Upper lobe of left lung (tissue), 6 donors: ENCODE data around the gene SYDE1. TPM values are rescaled to one million over a fixed set of nuclear protein-coding genes. Genes with fewer than 3 reads are reported as not detected.
A peak's percentile ranks its signal among the peaks of the same experiment; 100 is the strongest.
"Not testable (repeated sequence)": the region's sequence is repeated elsewhere in the genome, so short reads cannot be mapped to it uniquely, and the experiment has no call there.

Experiments
- ATAC-seq, 2 donors: fragments of 200-7000 bp; cut with Tn5 transposase; one replicate each; pipeline ENCODE4 v1.9.1; 2022; ENCODE audit warnings: mild to moderate bottlenecking in 2 of 2, moderate library complexity in 2 of 2; ENCODE audit not compliant: low FRiP score in 2 of 2
- DNase-seq, 2 donors: peaks; one replicate each; pipeline ENCODE4 v3.0.0-alpha.2; 2019 to 2020
- H3K27ac ChIP-seq, 4 donors: fragments of 200-600 bp; sonication (generic); one replicate each; pipeline ENCODE4 v1.5.1; 2016 to 2019
- H3K27me3 ChIP-seq, 4 donors: fragments of 200-600 bp; sonication (generic); one replicate each; pipeline ENCODE4 v1.5.1; 2017 to 2019
- H3K36me3 ChIP-seq, 4 donors: fragments of 200-600 bp; sonication (generic); one replicate each; pipeline ENCODE4 v1.5.1; 2016 to 2019
- H3K4me1 ChIP-seq, 4 donors: fragments of 200-600 bp; sonication (generic); one replicate each; pipeline ENCODE4 v1.5.1; 2018 to 2019
- H3K4me3 ChIP-seq, 4 donors: fragments of 200-600 bp; sonication (generic); one replicate each; pipeline ENCODE4 v1.5.1; 2017 to 2019; ENCODE audit warnings: mild to moderate bottlenecking in 2 of 4, moderate library complexity in 1 of 4
- H3K9me3 ChIP-seq, 4 donors: fragments of 200-600 bp; sonication (generic); one replicate each; pipeline ENCODE4 v1.5.1; 2018 to 2019
- CTCF ChIP-seq, 6 experiments: fragments of 450-650 bp in 4 of 6; fragments of 200-600 bp in 2 of 6; sonication (generic) in 2 of 6; IDR thresholded peaks; one replicate each; pipeline ENCODE4 v1.5.1; 2016 to 2019; ENCODE audit warnings: antibody characterized with exemption in 6 of 6
- EP300 ChIP-seq, 4 donors: sonication (generic); formaldehyde crosslinking; IDR thresholded peaks; one replicate each; pipeline ENCODE4 v1.5.1; 2017; ENCODE audit warnings: antibody characterized with exemption in 4 of 4, control low read depth in 2 of 4
- POLR2A ChIP-seq, 4 donors: fragments of 450-650 bp; IDR thresholded peaks; one replicate each; pipeline ENCODE4 v1.5.1; 2016 to 2017; ENCODE audit warnings: antibody characterized with exemption in 4 of 4, mild to moderate bottlenecking in 2 of 4
- POLR2AphosphoS5 ChIP-seq, 2 donors: sonication (generic); formaldehyde crosslinking; IDR thresholded peaks; one replicate each; pipeline ENCODE4 v1.5.1; 2017; ENCODE audit warnings: antibody characterized with exemption in 2 of 2
- WGBS, 2 donors: methylation state at CpG; one replicate each; pipeline ENCODE4 v1.1.5; 2017 to 2018; 5-methylcytosine and 5-hydroxymethylcytosine counted together
- total RNA-seq, 6 donors: library from RNA; depleted of rRNA in 4 of 6; stranded (reverse); fragments of >200 nt in 4 of 6; gene quantifications; one replicate each; pipeline versions ENCODE4 v1.1.0 to v1.2.1, GENCODE V29; 2016 to 2021
- donor health status: DM: no; HTN: no; CAD: no; lungs with moderate emphysema.
- donor health status: DM: no; HTN: yes; CAD: no; lungs with severe emphysema.

The SYDE1 gene
- total RNA-seq: 10 to 100 TPM in 5 of 6 donors, 1 to 10 TPM in 1; 7.0 to 28.4 (median 14.2) TPM

GRCh38 chr19:15107061-15108010, at the start of gene SYDE1:
TSS of gene SYDE1 (plus strand) at chr19:15107401. CDS start at chr19:15107434, 33 bp downstream.
- peaks cover 9 to 20% (median 14%) of the 10 kb centered on the region in 4 donors for H3K4me1 ChIP-seq
- H3K4me3 ChIP-seq: peak within 1 kb of the TSS; percentile 81 to 96 (median 82)
- peaks cover 0 to 37% (median 28%) of the 10 kb centered on the region in 4 donors for H3K36me3 ChIP-seq
- 2 to 5% methylated on average over 32 to 62 of the region's 78 CpGs for WGBS, 2 donors
- H3K27ac ChIP-seq: peak within 1 kb of the TSS; percentile 86 to 94 (median 91)
- peaks cover 0 to 6% (median 3%) of the 10 kb centered on the region in 4 donors for H3K9me3 ChIP-seq
- H3K27me3 ChIP-seq: peaks cover 0 to 3% (median 0%) of the 10 kb centered on the region in 4 donors
- ATAC-seq: peak; percentile 6 to 79
- TF ChIP-seq POLR2A (IDR thresholded peaks at IDR 0.05) (peak in 2 of 4 donors; percentile 31 to 44), POLR2AphosphoS5 (IDR thresholded peaks at IDR 0.05) (peak; percentile 24 to 25), CTCF (IDR thresholded peaks at IDR 0.05) (no peak), EP300 (IDR thresholded peaks at IDR 0.05) (no peak)
- peak in 1 of 2 donors; percentile 82 for DNase-seq

GRCh38 chr19:15062036-15062435, 45.2 kb upstream of the SYDE1 start:
- 79% methylated on average over 12 of the region's 12 CpGs for WGBS, 2 donors
- H3K27ac ChIP-seq: no peak overlapping the region
- no peaks in the 10 kb centered on the region for H3K9me3 ChIP-seq
- DNase-seq: no peak
- no peaks in the 10 kb centered on the region for H3K36me3 ChIP-seq
- H3K27me3 ChIP-seq: no peaks in the 10 kb centered on the region
- ATAC-seq: no peak
- no peaks in the 10 kb centered on the region for H3K4me1 ChIP-seq
- no peak overlapping the region for H3K4me3 ChIP-seq
- TF ChIP-seq POLR2A (IDR thresholded peaks at IDR 0.05): no peak
- TF ChIP-seq CTCF (IDR thresholded peaks at IDR 0.05): no peak
- no peak for TF ChIP-seq POLR2AphosphoS5 (IDR thresholded peaks at IDR 0.05)
- no peak for TF ChIP-seq EP300 (IDR thresholded peaks at IDR 0.05)

- H3K27ac ChIP-seq, ATAC-seq, DNase-seq, H3K9me3 ChIP-seq, H3K27me3 ChIP-seq, H3K4me3 ChIP-seq, H3K4me1 ChIP-seq, H3K36me3 ChIP-seq: not testable (repeated sequence)
- 74 to 76% methylated on average over 4 of the region's 4 CpGs for WGBS, 2 donors
These were observed 36.8 kb upstream of the SYDE1 start for GRCh38 chr19:15070386-15070785.

- no peak overlapping the region for H3K4me3 ChIP-seq
- no peaks in the 10 kb centered on the region for H3K27me3 ChIP-seq
- no peak for TF ChIP-seq POLR2AphosphoS5 (IDR thresholded peaks at IDR 0.05)
- no peaks in the 10 kb centered on the region for H3K36me3 ChIP-seq
- ATAC-seq (no peak), DNase-seq (no peak)
- no peak overlapping the region for H3K27ac ChIP-seq
- no peaks in the 10 kb centered on the region for H3K9me3 ChIP-seq
- 69 to 70% methylated on average over 23 of the region's 23 CpGs for WGBS, 2 donors
- no peaks in the 10 kb centered on the region for H3K4me1 ChIP-seq
These were observed 34.1 kb upstream of the SYDE1 start for GRCh38 chr19:15072930-15073647.

- ATAC-seq: no peak
These were observed 32.8 kb upstream of the SYDE1 start for GRCh38 chr19:15074371-15074770.

More at GRCh38 chr19:15074371-15074770, 32.8 kb upstream of the SYDE1 start:
- no peak for DNase-seq
- no peaks in the 10 kb centered on the region for H3K27me3 ChIP-seq
- no peaks in the 10 kb centered on the region for H3K9me3 ChIP-seq
- H3K4me1 ChIP-seq: no peaks in the 10 kb centered on the region
- TF ChIP-seq EP300 (IDR thresholded peaks at IDR 0.05) (no peak), POLR2A (IDR thresholded peaks at IDR 0.05) (no peak), CTCF (IDR thresholded peaks at IDR 0.05) (no peak), POLR2AphosphoS5 (IDR thresholded peaks at IDR 0.05) (no peak)
- no peaks in the 10 kb centered on the region for H3K36me3 ChIP-seq
- WGBS, 2 donors: 68 to 77% methylated on average over 2 of the region's 2 CpGs
- H3K27ac ChIP-seq: no peak overlapping the region
- H3K4me3 ChIP-seq: no peak overlapping the region
